ENCODE results near the gene ST7. TPM values are rescaled to one million over a fixed set of nuclear protein-coding genes. Genes with fewer than 3 reads are reported as not detected.

The ST7 gene
- total RNA-seq, 2 experiments from 2014 or later: 9.6 to 10.7 TPM

GRCh38 chr7:117152213-117153007 lies 199.1 kb downstream of the ST7 start:
- ChIA-PET CTCF (ENCODE audit: unreplicated experiment) (no interaction called here), POLR2A (interaction anchor here (0.6 kb wide), 1 partner anchor 15 kb away, joined by 3 read pairs; no protein-coding TSS in a partner anchor)
- Histone ChIP-seq H3K79me2 (ENCODE audit: insufficient read depth, low read depth, low read length) (no peaks in the 10 kb centered on the region), H2AFZ (ENCODE audit: low read length) (no peak overlapping the region), H3K36me3 (ENCODE audit: insufficient read depth, low read length) (no peaks in the 10 kb centered on the region), H3K4me3 (ENCODE audit: low read depth, low read length, poor library complexity, severe bottlenecking) (no peak overlapping the region), H3K9me3 (ENCODE audit: low read length) (no peaks in the 10 kb centered on the region), H3K9me2 (ENCODE audit: insufficient read depth, low read length) (no peaks in the 10 kb centered on the region), H3K4me1 (ENCODE audit: insufficient read depth, low read length, poor library complexity, severe bottlenecking) (no peaks in the 10 kb centered on the region), H3K4me2 (ENCODE audit: low read length) (no peak overlapping the region), H3K27ac (ENCODE audit: low read depth, low read length, poor library complexity, severe bottlenecking) (no peak overlapping the region), H4K20me1 (ENCODE audit: insufficient read depth, low read length) (no peaks in the 10 kb centered on the region)
- no TSS peak for BruUV-seq (replicated peaks)
- DNase-seq (ENCODE audit: low spot score): no peak
- intact Hi-C loops (cut with micrococcal nuclease; ENCODE audit: unreplicated experiment): no loop called here
- TF ChIP-seq CTCF (conservative IDR thresholded peaks at IDR 0.05; ENCODE audit: low read length): no peak

- no peaks in the 10 kb centered on the region for H3K9me3 ChIP-seq (ENCODE audit: low read length)
- POLR2A ChIA-PET: interaction anchor here (0.6 kb wide), 1 partner anchor 16 kb away, joined by 3 read pairs; no protein-coding TSS in a partner anchor
- no TSS peak for BruUV-seq (replicated peaks)
- no peak for DNase-seq (ENCODE audit: low spot score)
- H3K4me2 ChIP-seq (ENCODE audit: low read length): no peak overlapping the region
- H3K4me3 ChIP-seq (ENCODE audit: low read depth, low read length, poor library complexity, severe bottlenecking): no peak overlapping the region
- no peaks in the 10 kb centered on the region for H3K79me2 ChIP-seq (ENCODE audit: insufficient read depth, low read depth, low read length)
- no peaks in the 10 kb centered on the region for H3K4me1 ChIP-seq (ENCODE audit: insufficient read depth, low read length, poor library complexity, severe bottlenecking)
- intact Hi-C loops (cut with micrococcal nuclease; ENCODE audit: unreplicated experiment): no loop called here
- no peaks in the 10 kb centered on the region for H3K36me3 ChIP-seq (ENCODE audit: insufficient read depth, low read length)
- CTCF ChIA-PET (ENCODE audit: unreplicated experiment): no interaction called here
- no peaks in the 10 kb centered on the region for H4K20me1 ChIP-seq (ENCODE audit: insufficient read depth, low read length)
- no peak for TF ChIP-seq CTCF (conservative IDR thresholded peaks at IDR 0.05; ENCODE audit: low read length)
- TF ChIP-seq EZH2phosphoT487 (IDR thresholded peaks at IDR 0.05; ENCODE audit: borderline replicate concordance, low read depth, low read length): no peak
- no peak overlapping the region for H3K27ac ChIP-seq (ENCODE audit: low read depth, low read length, poor library complexity, severe bottlenecking)
- H3K9me2 ChIP-seq (ENCODE audit: insufficient read depth, low read length): no peaks in the 10 kb centered on the region
- H2AFZ ChIP-seq (ENCODE audit: low read length): no peak overlapping the region
These were observed 199.8 kb downstream of the ST7 start for GRCh38 chr7:117153016-117153545.

GRCh38 chr7:117154721-117155120 lies 201.4 kb downstream of the ST7 start:
- Histone ChIP-seq H3K79me2 (ENCODE audit: insufficient read depth, low read depth, low read length) (no peaks in the 10 kb centered on the region), H3K36me3 (ENCODE audit: insufficient read depth, low read length) (no peaks in the 10 kb centered on the region), H3K9me2 (ENCODE audit: insufficient read depth, low read length) (no peaks in the 10 kb centered on the region), H3K4me3 (ENCODE audit: low read depth, low read length, poor library complexity, severe bottlenecking) (no peak overlapping the region), H3K4me1 (ENCODE audit: insufficient read depth, low read length, poor library complexity, severe bottlenecking) (no peaks in the 10 kb centered on the region), H3K9me3 (ENCODE audit: low read length) (no peaks in the 10 kb centered on the region), H3K4me2 (ENCODE audit: low read length) (no peak overlapping the region), H2AFZ (ENCODE audit: low read length) (no peak overlapping the region), H3K27ac (ENCODE audit: low read depth, low read length, poor library complexity, severe bottlenecking) (no peak overlapping the region), H4K20me1 (ENCODE audit: insufficient read depth, low read length) (no peaks in the 10 kb centered on the region)
- ChIA-PET CTCF (ENCODE audit: unreplicated experiment) (no interaction called here), POLR2A (no interaction called here)
- intact Hi-C loops (cut with micrococcal nuclease; ENCODE audit: unreplicated experiment): no loop called here
- no peak for DNase-seq (ENCODE audit: low spot score)
- no TSS peak for BruUV-seq (replicated peaks)
- TF ChIP-seq EZH2phosphoT487 (IDR thresholded peaks at IDR 0.05; ENCODE audit: borderline replicate concordance, low read depth, low read length) (no peak), CTCF (conservative IDR thresholded peaks at IDR 0.05; ENCODE audit: low read length) (no peak)

All from OCI-LY7 (cell line).